ENCODE results near the gene AKAP13.
"Not testable (repeated sequence)": the region's sequence is repeated elsewhere in the genome, so short reads cannot be mapped to it uniquely, and the experiment has no call there.

AKAP13 gene

DNA sequence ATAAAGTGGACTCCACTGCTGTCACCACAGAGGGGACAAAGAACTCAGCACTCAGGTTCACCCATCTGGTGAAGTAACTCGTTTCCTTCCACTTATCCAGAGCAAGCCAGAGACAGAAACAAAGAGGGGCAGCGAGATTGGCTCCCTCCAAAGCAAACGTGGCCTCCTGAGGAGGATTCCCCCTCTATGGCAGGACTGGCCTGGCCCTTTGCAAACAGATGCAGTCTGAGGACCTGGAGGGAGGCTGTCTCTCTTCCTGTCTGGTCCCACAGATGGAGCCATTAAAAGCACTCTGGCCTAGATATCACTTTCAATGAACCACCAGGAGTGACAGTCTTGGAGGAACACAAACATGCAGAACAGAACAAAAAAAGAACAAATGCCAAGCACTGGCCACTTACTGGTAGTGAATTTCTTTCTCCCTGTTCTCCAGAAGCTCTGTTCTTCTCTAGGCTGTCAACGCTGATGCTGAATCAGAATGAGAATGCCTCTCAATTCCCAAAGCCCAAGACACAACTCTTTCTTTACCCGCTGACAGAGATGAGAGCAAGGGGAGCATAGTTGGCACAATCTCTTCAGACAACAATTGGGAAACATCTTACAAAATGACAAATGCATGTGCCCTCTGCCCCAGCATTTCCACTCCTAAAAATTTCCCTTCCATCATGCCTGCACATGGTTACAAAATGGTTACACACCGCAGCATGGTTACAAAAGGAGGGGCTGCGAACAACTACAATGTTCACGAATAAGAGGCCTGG lies 400.0 kb downstream of the AKAP13 start:
- no peak for DNase-seq

DNA sequence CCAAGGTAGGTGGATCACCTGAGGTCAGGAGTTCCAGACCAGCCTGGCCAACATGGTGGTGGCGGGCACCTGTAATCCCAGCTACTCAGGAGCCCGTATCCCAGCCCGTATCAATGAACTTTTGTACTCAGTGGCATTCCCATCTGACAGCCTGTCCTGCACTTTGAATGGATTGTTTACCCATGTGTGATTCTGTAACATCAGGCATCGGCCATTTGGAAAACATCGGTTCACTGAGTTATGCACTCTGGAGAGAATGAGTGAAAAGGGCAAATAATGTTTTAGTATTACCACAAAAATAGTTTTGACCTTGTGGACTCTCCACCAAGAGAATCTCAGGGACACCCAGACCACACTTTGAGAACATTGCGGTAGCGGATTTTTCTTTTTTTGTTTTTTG lies 400.7 kb downstream of the AKAP13 start:
- DNase-seq, result no peak

DNA sequence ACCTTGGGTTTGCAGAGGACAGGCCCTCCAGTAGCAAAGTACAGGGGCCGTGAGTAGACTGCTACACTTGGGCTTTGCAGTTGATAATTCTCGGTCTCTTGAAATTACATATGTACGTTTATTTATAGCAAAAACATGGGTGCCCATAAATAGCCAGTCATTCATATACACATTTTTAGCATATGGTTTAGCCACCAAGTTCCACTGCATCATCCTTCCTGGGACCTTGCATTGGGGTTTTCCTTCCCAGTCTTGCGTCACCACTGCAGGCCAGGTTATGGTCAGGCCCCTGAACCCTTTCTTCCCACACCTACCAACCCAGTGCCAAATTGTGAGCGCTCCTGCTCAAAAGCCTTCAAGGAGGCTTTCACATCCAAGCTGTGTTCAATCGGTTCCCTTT lies 401.7 kb downstream of the AKAP13 start:
- DNase-seq, result no peak

DNA sequence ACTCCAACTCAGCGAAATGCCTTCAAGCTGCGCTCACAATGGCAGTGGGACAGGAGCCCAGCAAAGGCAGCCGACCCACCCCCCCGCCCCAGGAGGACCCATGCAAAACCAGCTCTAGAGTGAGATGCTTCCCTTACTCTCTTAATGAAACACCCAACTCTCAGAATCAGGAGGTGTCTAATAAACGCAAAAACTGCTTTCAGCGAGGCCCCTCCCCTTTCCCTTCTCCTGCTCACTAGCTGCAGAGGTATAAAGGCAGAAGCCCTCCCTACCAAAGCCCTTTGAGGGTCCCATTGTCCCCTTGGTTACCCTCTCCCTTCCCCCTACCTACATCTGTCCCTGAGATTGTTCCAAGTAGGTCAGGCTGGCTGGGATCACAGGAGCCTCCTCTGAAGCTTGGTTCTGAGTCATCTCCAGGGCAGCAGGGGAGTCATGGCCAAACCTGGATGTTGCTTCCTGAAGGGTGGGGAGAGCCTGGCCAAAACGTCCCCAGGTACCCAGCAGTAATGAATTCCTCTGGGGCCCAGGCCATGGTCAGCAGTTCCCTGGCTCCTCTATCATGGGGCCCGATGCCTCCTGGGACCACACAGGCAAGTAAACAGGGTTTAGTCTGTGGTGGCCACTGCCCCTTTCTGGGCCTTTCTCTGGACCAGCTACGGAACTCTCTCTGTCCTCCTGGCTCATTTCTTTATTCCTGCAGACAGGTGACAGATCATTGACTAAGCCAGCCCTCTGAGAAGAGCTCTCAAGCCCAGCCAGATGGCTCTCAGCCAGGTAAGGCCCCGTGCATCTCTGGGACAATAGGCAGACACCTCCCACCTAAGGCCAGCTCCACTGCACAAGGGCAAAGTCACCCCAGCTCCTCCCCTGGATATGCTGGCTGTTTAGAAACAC lies 405.7 kb downstream of the AKAP13 start:
- no peak for DNase-seq

DNA sequence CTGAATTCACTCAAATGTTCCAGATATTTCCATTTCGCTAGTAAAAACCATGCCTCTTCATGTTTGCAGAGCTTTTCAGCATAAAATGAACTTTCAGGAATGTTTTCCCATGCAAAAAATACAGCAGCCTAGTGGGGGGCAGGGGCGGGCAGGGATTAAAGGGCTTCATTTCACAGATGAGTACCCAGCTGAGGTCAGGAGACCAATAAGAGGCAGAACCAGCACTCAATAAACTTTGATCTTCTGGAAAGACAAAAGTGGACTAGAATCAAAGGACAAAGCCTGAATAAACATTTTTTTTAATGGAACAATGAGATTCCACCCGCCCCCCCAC lies 406.3 kb downstream of the AKAP13 start:
- DNase-seq, result no peak

DNA sequence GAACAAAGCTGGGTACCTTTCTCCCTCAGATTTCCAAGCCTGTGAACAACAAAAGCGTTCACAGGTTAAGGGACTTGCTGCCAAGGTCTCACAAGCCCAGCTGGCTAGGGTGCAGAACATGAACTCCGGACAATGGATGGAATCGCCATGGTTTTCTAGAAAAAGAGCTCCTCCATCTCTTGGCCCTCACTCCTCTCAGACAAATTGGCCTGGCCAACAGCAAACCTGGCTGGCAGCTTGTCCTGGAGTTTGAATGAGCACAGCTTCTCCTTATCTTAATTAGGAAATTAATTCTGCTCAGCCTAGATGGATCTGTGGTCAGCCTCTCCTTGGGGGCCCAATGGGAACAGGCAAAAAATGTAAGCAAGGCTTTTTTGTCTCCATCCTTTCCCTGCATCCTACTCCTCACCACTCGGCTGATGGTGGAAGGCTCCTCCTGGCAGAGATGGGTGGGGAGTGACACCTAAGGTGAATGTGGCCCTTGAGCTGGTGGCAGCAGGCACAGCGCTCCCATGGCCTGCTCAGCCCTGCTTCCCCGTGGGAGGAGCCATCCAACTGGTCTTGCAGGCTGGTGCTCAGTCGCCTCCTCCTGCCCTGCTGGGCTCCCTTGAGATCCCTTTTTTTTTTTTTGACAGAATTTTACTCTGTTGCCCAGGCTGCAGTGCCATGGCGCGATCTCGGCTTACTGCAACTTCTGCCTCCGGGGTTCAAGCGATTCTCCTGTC lies 408.5 kb downstream of the AKAP13 start:
- no peak for DNase-seq

DNA sequence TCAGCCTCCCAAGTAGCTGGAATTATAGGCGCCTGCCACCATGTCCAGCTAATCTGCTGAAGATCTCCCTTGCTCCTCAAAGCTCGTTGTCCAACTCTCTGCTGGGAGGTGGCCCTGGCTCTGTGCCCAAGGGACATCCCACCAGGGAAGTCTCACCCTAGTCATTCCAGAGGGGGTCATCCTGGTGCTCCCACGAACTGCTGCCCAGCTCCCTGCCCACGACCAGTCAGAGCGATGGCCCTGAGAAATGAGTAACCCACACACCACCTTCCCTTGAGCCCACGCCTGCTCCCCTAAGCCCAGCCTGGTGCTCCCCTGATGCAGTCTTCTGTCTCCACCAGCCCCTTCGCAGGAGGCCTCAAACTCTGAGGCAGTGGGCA lies 409.1 kb downstream of the AKAP13 start:
- DNase-seq, result no peak

DNA sequence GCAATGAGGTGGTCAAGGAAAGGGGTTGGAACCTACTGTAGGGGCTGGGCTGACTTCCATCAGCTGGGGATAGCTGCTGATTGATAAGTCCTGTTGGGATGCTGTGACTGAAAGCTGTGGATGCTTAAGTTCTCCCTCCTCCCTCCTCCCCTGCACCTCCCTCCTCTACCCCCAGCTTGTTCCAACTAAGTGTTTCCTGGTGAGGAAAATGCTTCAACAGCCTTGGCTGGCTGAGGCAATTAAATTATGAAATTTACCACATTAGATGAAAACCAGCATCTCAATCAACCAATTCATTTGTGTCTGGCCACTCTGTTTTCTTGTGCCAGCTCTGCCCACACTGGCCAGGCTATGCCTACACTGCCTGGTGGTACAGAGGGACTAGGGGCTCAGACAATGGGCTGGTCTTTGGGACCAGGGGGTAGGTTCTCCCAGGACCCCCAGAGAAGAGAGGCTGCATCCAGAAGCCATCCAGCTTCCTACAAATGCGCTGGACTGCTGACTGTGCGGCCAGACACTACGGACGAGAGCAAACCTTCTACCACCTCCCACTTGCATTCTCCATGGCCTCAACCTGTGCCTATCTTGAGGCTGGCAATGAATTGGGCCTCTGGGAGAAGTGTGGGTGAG lies 411.8 kb downstream of the AKAP13 start:
- no peak for DNase-seq

DNA sequence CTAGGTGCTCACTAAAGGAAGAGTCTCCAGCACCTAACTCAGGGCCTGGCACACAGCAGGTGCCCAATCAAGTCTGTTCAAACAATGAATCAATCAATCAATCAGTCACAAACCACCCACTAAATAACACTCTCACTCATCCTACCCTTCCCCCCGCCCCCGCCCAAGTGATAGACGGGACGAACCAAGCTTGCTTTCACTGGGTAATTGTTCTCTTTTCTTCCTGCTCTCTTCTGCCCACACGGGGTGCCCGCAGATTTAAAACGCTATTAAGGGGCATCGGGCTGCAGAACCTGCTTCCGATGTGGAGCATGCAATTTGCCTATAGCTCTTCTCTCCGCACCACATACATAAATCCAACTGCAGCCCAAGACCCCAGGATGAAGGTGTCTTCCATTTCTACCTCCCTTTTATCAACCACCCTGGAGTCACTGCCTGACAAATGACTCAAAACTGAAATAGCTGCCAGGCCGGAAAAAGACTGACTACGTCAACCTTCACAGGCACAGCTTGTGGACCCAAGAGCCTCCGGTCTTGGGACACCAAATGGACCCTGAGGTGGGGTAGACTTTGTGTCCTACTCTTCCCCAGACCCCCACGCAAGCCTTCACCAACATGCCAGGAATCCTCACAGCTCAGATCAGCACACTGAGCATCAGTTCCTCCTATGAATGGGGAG lies 412.6 kb downstream of the AKAP13 start:
- no peak for DNase-seq

DNA sequence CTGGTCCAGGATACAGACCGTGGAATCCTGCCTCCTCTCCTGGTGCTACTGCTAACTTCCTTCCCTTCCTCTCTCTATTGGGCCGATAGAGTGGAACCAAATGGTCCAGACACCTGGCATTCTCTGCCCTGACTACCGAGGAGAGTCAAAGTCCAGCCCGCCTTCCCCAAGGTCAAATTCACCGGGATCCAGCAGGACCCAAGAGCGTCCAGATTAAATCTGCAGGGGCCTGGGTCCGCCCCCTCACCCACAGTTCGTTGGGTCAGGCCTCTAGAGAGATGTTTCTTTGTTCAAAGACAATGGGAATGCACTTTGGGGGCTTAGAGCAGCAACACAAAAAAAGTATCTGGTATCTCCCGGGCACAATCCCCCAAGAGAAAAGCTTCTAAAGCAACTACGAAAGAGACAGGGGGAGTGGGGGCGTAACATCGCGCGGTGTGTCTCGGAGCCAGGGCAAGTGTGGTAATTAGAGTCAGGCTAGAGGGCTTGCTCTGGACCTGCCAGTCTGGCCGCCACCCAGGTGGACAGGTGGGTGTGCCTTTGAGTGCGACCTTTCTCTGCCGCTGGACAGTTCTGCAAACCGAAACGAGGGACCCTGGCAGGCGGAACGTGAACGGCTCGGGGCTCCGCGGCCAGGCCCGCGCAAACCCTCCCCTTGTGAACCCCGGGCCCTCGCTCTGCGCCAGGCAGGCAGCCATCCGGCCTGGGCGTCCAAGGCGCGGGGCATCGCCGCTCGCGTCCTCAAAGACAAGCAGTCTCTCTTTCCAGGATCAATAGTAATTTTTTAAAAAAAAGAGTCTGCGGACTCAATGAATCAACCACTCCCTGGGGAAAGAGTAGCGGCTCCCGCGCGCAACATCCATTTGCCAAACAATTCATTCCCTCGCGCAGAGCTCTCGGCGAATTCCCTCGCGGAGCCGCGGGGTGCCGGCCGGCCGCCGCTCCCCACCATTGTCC lies 413.5 kb downstream of the AKAP13 start:
- DNase-seq, result no peak

DNA sequence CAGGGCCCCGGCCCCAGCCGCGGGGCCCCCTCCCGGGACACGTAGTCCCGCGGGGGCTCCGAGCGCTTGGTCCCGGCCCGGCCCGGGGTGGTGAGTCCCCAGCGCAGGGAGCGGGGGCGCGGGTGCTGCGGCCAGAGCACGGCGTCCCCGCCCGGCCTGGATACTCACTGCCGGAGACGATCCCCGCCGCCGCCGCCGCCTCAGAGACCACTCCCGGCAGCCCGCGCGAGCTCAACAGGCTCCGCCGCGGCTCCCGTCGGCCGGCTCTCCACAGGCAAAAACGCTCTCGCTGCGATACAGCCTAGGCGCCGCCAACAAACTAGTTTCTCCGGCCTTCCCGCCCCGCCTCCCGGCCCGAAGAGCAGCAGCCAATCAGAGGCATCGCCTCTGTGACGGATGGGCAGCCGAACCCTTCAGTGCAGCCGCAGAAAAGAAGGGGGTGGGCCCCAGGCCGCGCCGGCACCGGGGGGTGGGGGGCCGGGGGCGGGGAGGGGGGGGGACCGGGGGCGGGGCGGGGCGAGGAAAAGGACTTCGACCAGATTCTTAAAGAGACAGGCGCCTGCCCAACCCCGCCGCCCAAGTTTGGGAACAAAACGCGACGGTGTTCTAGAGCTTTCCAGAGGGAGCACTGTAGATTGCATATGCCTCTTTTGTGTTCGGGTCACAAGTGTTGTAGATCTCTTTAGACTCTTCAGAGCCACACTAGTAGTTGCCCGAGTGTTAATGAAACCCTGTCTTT lies 414.4 kb downstream of the AKAP13 start, which contains the start of gene KLHL25:
Gene KLHL25 (minus strand): TSS at position 328 of the 739 bp plus-strand sequence. CDS start 25,115 bp downstream, outside the sequence.
- DNase-seq, result peak; percentile 82 to 84

DNA sequence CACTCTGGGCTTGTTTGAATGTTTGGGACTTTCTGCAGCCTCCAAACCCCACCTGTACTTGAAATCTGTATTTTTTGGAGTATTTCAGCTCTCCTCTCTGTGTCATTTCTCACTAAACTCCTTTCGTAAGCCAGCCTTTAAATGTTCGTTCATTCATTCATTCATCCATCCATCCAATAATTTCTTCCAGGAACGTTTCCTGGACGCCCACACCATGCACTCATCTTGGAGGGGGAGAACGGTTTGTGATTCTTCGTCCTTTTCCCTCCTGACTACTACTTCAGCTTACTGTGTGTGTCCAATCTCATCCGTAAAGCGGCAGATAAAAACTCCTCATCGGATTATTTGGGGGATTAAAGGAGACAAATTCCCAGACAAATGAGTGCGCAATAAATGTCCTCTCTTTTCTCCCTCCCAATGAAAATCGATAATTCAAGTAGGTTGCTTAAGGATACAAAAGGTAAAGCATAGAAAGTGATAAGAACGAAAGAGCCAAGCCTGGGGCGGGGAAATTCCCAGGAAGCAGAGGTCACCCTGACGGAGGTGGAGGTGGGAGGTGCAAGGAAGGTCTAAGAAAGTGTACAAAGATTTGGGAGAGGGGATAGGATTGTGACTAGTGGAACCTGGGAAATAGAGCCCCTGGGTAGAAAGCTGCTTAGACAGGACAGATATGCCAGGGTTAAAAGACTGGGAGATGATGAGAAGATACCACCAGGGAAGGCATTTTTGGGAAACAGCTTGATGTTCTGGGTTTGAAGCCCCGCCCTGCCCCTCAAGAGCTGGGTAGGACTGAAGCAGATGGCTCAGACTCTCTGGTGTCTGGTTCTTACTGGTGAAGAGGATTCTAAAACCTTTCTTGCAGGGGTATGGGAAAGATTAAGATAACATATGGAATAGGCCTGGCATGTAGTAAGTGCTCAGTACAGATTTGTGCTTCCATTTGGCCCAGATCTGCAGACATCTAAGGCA lies 415.2 kb downstream of the AKAP13 start:
- DNase-seq, result no peak

DNA sequence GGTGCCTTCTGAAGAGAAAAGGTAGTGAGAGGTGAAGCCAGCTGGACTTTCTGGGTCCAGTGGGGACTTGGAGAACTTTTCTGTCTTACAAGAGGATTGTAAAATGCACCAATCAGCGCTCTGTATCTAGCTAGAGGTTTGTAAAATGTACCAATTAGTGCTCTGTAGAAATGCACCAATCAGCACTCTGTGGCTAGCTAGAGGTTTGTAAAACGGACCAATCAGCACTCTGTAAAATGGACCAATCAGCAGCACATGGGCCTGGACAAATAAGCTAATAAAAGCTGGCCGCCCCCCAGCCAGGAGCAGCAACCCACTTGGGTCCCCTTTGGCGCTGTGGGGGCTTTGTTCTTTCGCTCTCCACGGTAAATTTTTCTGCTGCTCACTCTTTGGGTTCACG lies 416.0 kb downstream of the AKAP13 start:
- DNase-seq, result not testable (repeated sequence)

Data from NCI-H1930 (cell line).